Naive thymus-derived CD4-positive, alpha-beta T cell (primary cell): Measurements from ENCODE around the gene SUGP2. TPM values are rescaled to one million over a fixed set of nuclear protein-coding genes. Genes with fewer than 3 reads are reported as not detected.

ENCODE experiments used
- ATAC-seq: fragments of 150-1000 bp; cut with Tn5 transposase; 2 replicates; pipeline ENCODE4 v1.10.0; 2021; ENCODE audit warnings: mild to moderate bottlenecking, moderate library complexity
- CTCF ChIA-PET: fragments of 350-600 bp; sonication (Branson Sonifier 250); formaldehyde crosslinking; loops from one replicate; lab custom pipeline; 2021; ENCODE audit warnings: antibody characterized with exemption; lab: Charles Lee
- POLR2A ChIA-PET: fragments of 350-600 bp; sonication (Branson Sonifier 250); formaldehyde crosslinking; loops from one replicate; lab custom pipeline; 2021; ENCODE audit warnings: antibody characterized with exemption, inconsistent platforms; lab: Charles Lee
- DNase-seq, 9 donors: peaks; one replicate each; pipeline versions ENCODE4 v3.0.0 to v3.0.0-alpha.2; 2020 to 2022; ENCODE audit warnings: mixed read lengths in 1 of 9
- H3K27ac ChIP-seq: one replicate; pipeline ENCODE4 v1.7.0; 2013; ENCODE audit warnings: mild to moderate bottlenecking, low read depth, low read length, moderate library complexity
- H3K27me3 ChIP-seq, 2 donors: one replicate each; pipeline ENCODE4 v1.7.0; 2013; ENCODE audit warnings: low read length in 2 of 2, mild to moderate bottlenecking in 2 of 2, moderate library complexity in 2 of 2; ENCODE audit not compliant: control insufficient read depth in 2 of 2, insufficient read depth in 2 of 2
- H3K36me3 ChIP-seq, 3 experiments: 1 replicate in 2 of 3; 2 replicates in 1 of 3; pipeline ENCODE4 v1.7.0; 2013; ENCODE audit warnings: low read length in 3 of 3, mild to moderate bottlenecking in 3 of 3, moderate library complexity in 1 of 3; ENCODE audit not compliant: insufficient read depth in 3 of 3, control insufficient read depth in 2 of 3
- H3K4me1 ChIP-seq, 2 donors: one replicate each; pipeline ENCODE4 v1.7.0; 2013; ENCODE audit warnings: low read length in 2 of 2, mild to moderate bottlenecking in 2 of 2, moderate library complexity in 1 of 2; ENCODE audit not compliant: control insufficient read depth in 2 of 2, insufficient read depth in 2 of 2
- H3K4me3 ChIP-seq: 2 replicates; pipeline ENCODE4 v1.7.0; 2013; ENCODE audit warnings: mild to moderate bottlenecking, low read length
- H3K9me3 ChIP-seq, 3 experiments: 1 replicate in 2 of 3; 2 replicates in 1 of 3; pipeline ENCODE4 v1.7.0; 2013; ENCODE audit warnings: low read length in 3 of 3; ENCODE audit not compliant: control insufficient read depth in 2 of 3
- H3K27ac Mint-ChIP-seq, 9 donors: one replicate each; pipeline ENCODE4 v1.8.0; 2020 to 2022; ENCODE audit warnings: mixed read lengths in 9 of 9, mild to moderate bottlenecking in 8 of 9, moderate library complexity in 5 of 9, inconsistent platforms in 2 of 9
- H3K27me3 Mint-ChIP-seq, 5 donors: one replicate each; pipeline ENCODE4 v1.8.0; 2021 to 2022; ENCODE audit warnings: mixed read lengths in 5 of 5, mild to moderate bottlenecking in 1 of 5
- H3K36me3 Mint-ChIP-seq, 5 donors: one replicate each; pipeline ENCODE4 v1.8.0; 2020 to 2022; ENCODE audit warnings: mixed read lengths in 5 of 5, mild to moderate bottlenecking in 3 of 5, inconsistent platforms in 1 of 5
- H3K4me1 Mint-ChIP-seq, 7 donors: one replicate each; pipeline ENCODE4 v1.8.0; 2020 to 2022; ENCODE audit warnings: mixed read lengths in 7 of 7, mild to moderate bottlenecking in 3 of 7, inconsistent platforms in 1 of 7
- H3K4me3 Mint-ChIP-seq, 10 donors: one replicate each; pipeline ENCODE4 v1.8.0; 2020 to 2022; ENCODE audit warnings: mild to moderate bottlenecking in 10 of 10, mixed read lengths in 10 of 10, moderate library complexity in 6 of 10, inconsistent platforms in 2 of 10
- H3K9me3 Mint-ChIP-seq, 11 donors: one replicate each; pipeline ENCODE4 v1.8.0; 2020 to 2022; ENCODE audit warnings: mixed read lengths in 11 of 11, mild to moderate bottlenecking in 4 of 11, inconsistent platforms in 1 of 11, moderate library complexity in 1 of 11
- intact Hi-C, 2 donors: fragments of 100-400 bp; cut with micrococcal nuclease; formaldehyde crosslinking; loops; one replicate each; pipeline ENCODE4 v1.15.1; 2023
- polyA plus RNA-seq, 2 donors: library from polyadenylated mRNA; unstranded; fragments of 300-500 nt; fragmentation: Illumina TruSeq; gene quantifications; one replicate each; pipeline ENCODE4 v1.2.3, GENCODE V29; 2021
- total RNA-seq, 6 experiments: library from RNA in 5 of 6; stranded (reverse) in 5 of 6; gene quantifications; 1 replicate in 5 of 6; 2 replicates in 1 of 6; pipeline ENCODE4 v1.2.3 and lab custom pipeline; 2021 to 2026

Gene SUGP2
- total and polyA plus RNA-seq, 7 experiments from 2014 or later, result 9.3 to 145 (median 125) TPM

GRCh38 chr19:19021115-19021514 lies 12.2 kb downstream of the SUGP2 start:
- CTCF ChIA-PET, result interaction anchor here (0.6 to 0.7 kb wide), 3 partner anchors 101 to 1744 kb away, joined by 3 to 6 read pairs (median 4); partner anchors contain the start of gene DDX49

GRCh38 chr19:19010551-19010950 lies 22.8 kb downstream of the SUGP2 start:
- intact Hi-C loops, result no loop called here
- Histone ChIP-seq H3K27ac (no peak overlapping the region), H3K27me3 (no peaks in the 10 kb centered on the region), H3K4me3 (no peak overlapping the region), H3K9me3 (no peaks in the 10 kb centered on the region), H3K4me1 (no peaks in the 10 kb centered on the region), H3K36me3 (peaks cover 0 to 75% (median 8%) of the 10 kb centered on the region in 3 experiments)
- H3K27ac Mint-ChIP-seq, result no peak overlapping the region
- H3K27me3 Mint-ChIP-seq, result no peaks in the 10 kb centered on the region
- H3K9me3 Mint-ChIP-seq, result peaks cover 0 to 2% (median 0%) of the 10 kb centered on the region in 11 donors
- CTCF ChIA-PET, result no interaction called here
- H3K4me1 Mint-ChIP-seq, result peaks cover 0 to 1% (median 0%) of the 10 kb centered on the region in 7 donors
- peaks cover 5 to 57% (median 19%) of the 10 kb centered on the region in 5 donors for H3K36me3 Mint-ChIP-seq
- no peak overlapping the region for H3K4me3 Mint-ChIP-seq
- DNase-seq (no peak), ATAC-seq (peak; percentile 42)
- POLR2A ChIA-PET, result no interaction called here

More at GRCh38 chr19:19021115-19021514, 12.2 kb downstream of the SUGP2 start:
- no peak overlapping the region for H3K4me3 ChIP-seq
- Mint-ChIP-seq H3K27me3 (no peaks in the 10 kb centered on the region), H3K9me3 (no peaks in the 10 kb centered on the region), H3K4me3 (no peak overlapping the region), H3K4me1 (peaks cover 20 to 34% (median 31%) of the 10 kb centered on the region in 7 donors), H3K27ac (peak overlapping the region in 1 of 9 donors; percentile 56), H3K36me3 (peaks cover 6 to 41% (median 28%) of the 10 kb centered on the region in 5 donors)
- DNase-seq, result no peak
- no peak overlapping the region for H3K27ac ChIP-seq
- intact Hi-C loops, result no loop called here
- no peaks in the 10 kb centered on the region for H3K27me3 ChIP-seq
- ATAC-seq, result no peak
- H3K9me3 ChIP-seq, result no peaks in the 10 kb centered on the region
- H3K4me1 ChIP-seq, result no peaks in the 10 kb centered on the region
- POLR2A ChIA-PET, result interaction anchor here (0.6 kb wide), 1 partner anchor 95 kb away, joined by 3 read pairs; no protein-coding TSS in a partner anchor
- peaks cover 16 to 67% (median 22%) of the 10 kb centered on the region in 3 experiments for H3K36me3 ChIP-seq

GRCh38 chr19:19009951-19010350 lies 23.4 kb downstream of the SUGP2 start:
- no peak overlapping the region for H3K27ac ChIP-seq
- ATAC-seq (no peak), DNase-seq (no peak)
- POLR2A ChIA-PET, result no interaction called here
- H3K4me1 Mint-ChIP-seq, result peaks cover 0 to 1% (median 0%) of the 10 kb centered on the region in 7 donors
- H3K27ac Mint-ChIP-seq, result no peak overlapping the region
- CTCF ChIA-PET, result no interaction called here
- no peaks in the 10 kb centered on the region for H3K27me3 ChIP-seq
- peaks cover 0 to 2% (median 0%) of the 10 kb centered on the region in 11 donors for H3K9me3 Mint-ChIP-seq
- no peaks in the 10 kb centered on the region for H3K9me3 ChIP-seq
- no peaks in the 10 kb centered on the region for H3K4me1 ChIP-seq
- no peak overlapping the region for H3K4me3 ChIP-seq
- no peaks in the 10 kb centered on the region for H3K27me3 Mint-ChIP-seq
- intact Hi-C loops, result no loop called here
- peaks cover 0 to 80% (median 9%) of the 10 kb centered on the region in 3 experiments for H3K36me3 ChIP-seq
- H3K4me3 Mint-ChIP-seq, result no peak overlapping the region
- H3K36me3 Mint-ChIP-seq, result peaks cover 9 to 58% (median 23%) of the 10 kb centered on the region in 5 donors

GRCh38 chr19:19006213-19006612 lies 27.1 kb downstream of the SUGP2 start:
- H3K4me1 Mint-ChIP-seq, result peaks cover 0 to 1% (median 0%) of the 10 kb centered on the region in 7 donors
- CTCF ChIA-PET, result no interaction called here
- H3K27me3 Mint-ChIP-seq, result no peaks in the 10 kb centered on the region
- DNase-seq (no peak), ATAC-seq (no peak)
- Histone ChIP-seq H3K4me3 (no peak overlapping the region), H3K27me3 (no peaks in the 10 kb centered on the region), H3K27ac (no peak overlapping the region), H3K9me3 (no peaks in the 10 kb centered on the region), H3K36me3 (peaks cover 0 to 88% (median 21%) of the 10 kb centered on the region in 3 experiments), H3K4me1 (no peaks in the 10 kb centered on the region)
- POLR2A ChIA-PET, result no interaction called here
- peaks cover 22 to 63% (median 25%) of the 10 kb centered on the region in 5 donors for H3K36me3 Mint-ChIP-seq
- H3K9me3 Mint-ChIP-seq, result peaks cover 0 to 2% (median 0%) of the 10 kb centered on the region in 11 donors
- H3K27ac Mint-ChIP-seq, result no peak overlapping the region
- intact Hi-C loops, result no loop called here
- H3K4me3 Mint-ChIP-seq, result no peak overlapping the region

- peaks cover 0 to 86% (median 16%) of the 10 kb centered on the region in 3 experiments for H3K36me3 ChIP-seq
- intact Hi-C loops, result no loop called here
- H3K27me3 ChIP-seq, result no peaks in the 10 kb centered on the region
- H3K36me3 Mint-ChIP-seq, result peaks cover 18 to 57% (median 18%) of the 10 kb centered on the region in 5 donors
- no peak overlapping the region for H3K27ac ChIP-seq
- CTCF ChIA-PET, result no interaction called here
- H3K4me3 ChIP-seq, result no peak overlapping the region
- no peaks in the 10 kb centered on the region for H3K4me1 ChIP-seq
- no peaks in the 10 kb centered on the region for H3K9me3 ChIP-seq
- DNase-seq (no peak), ATAC-seq (no peak)
- no peaks in the 10 kb centered on the region for H3K27me3 Mint-ChIP-seq
- POLR2A ChIA-PET, result no interaction called here
- peaks cover 8 to 16% (median 14%) of the 10 kb centered on the region in 7 donors for H3K4me1 Mint-ChIP-seq
- peaks cover 0 to 3% (median 0%) of the 10 kb centered on the region in 11 donors for H3K9me3 Mint-ChIP-seq
- H3K4me3 Mint-ChIP-seq, result no peak overlapping the region
- no peak overlapping the region for H3K27ac Mint-ChIP-seq
Measured at GRCh38 chr19:19004144-19004543, 29.2 kb downstream of the SUGP2 start.

GRCh38 chr19:18999896-19000620 lies 33.3 kb downstream of the SUGP2 start:
- intact Hi-C loops, result no loop called here
- no peaks in the 10 kb centered on the region for H3K27me3 Mint-ChIP-seq
- no peak overlapping the region for H3K4me3 ChIP-seq
- H3K36me3 ChIP-seq, result peaks cover 0 to 84% (median 16%) of the 10 kb centered on the region in 3 experiments
- CTCF ChIA-PET, result no interaction called here
- peaks cover 15 to 42% (median 19%) of the 10 kb centered on the region in 5 donors for H3K36me3 Mint-ChIP-seq
- DNase-seq, result no peak
- no peaks in the 10 kb centered on the region for H3K4me1 ChIP-seq
- peaks cover 0 to 1% (median 0%) of the 10 kb centered on the region in 11 donors for H3K9me3 Mint-ChIP-seq
- H3K27ac ChIP-seq, result no peak overlapping the region
- no peaks in the 10 kb centered on the region for H3K9me3 ChIP-seq
- no peaks in the 10 kb centered on the region for H3K27me3 ChIP-seq
- peaks cover 11 to 30% (median 24%) of the 10 kb centered on the region in 7 donors for H3K4me1 Mint-ChIP-seq
- peak overlapping the region; percentile 11 to 93 (median 43) for H3K27ac Mint-ChIP-seq
- peak overlapping the region in 1 of 10 donors; percentile 28 for H3K4me3 Mint-ChIP-seq
- POLR2A ChIA-PET, result no interaction called here
- ATAC-seq, result no peak
